CD14-positive monocyte (primary cell): ENCODE data around the gene AOAH. TPM values are rescaled to one million over a fixed set of nuclear protein-coding genes. Genes with fewer than 3 reads are reported as not detected.

ENCODE experiments used
- DNase-seq, 3 donors: peaks; one replicate each; pipeline ENCODE4 v3.0.0-alpha.2; 2011 to 2022
- H2AFZ ChIP-seq: 2 replicates; pipeline ENCODE4 v1.6.0; 2012; ENCODE audit warnings: mild to moderate bottlenecking, low read depth, low read length, inconsistent platforms; ENCODE audit not compliant: insufficient read depth, poor library complexity, severe bottlenecking
- H3K27ac ChIP-seq, 2 donors: 1 replicate in 1 of 2; 2 replicates in 1 of 2; pipeline ENCODE4 v1.5.1; 2012 to 2013; ENCODE audit warnings: low read length in 2 of 2, control low read depth in 1 of 2, inconsistent platforms in 1 of 2, low read depth in 1 of 2, mild to moderate bottlenecking in 1 of 2
- H3K27me3 ChIP-seq, 2 donors: one replicate each; pipeline versions ENCODE4 v1.6.0 to v1.6.1; 2011 to 2013; ENCODE audit warnings: low read length in 2 of 2; ENCODE audit not compliant: control insufficient read depth in 2 of 2, insufficient read depth in 2 of 2
- H3K36me3 ChIP-seq, 2 donors: replicated peaks in 1 of 2; 1 replicate in 1 of 2; 2 replicates in 1 of 2; pipeline versions ENCODE4 v1.5.1 to v1.6.1; 2012 to 2013; ENCODE audit warnings: low read length in 2 of 2, control low read depth in 1 of 2, inconsistent platforms in 1 of 2, mild to moderate bottlenecking in 1 of 2; ENCODE audit not compliant: insufficient read depth in 2 of 2, control insufficient read depth in 1 of 2
- H3K4me1 ChIP-seq, 2 donors: 1 replicate in 1 of 2; 2 replicates in 1 of 2; pipeline versions ENCODE4 v1.5.1 to v1.6.1; 2012 to 2013; ENCODE audit warnings: low read length in 2 of 2, control low read depth in 1 of 2, inconsistent platforms in 1 of 2, mild to moderate bottlenecking in 1 of 2, moderate library complexity in 1 of 2; ENCODE audit not compliant: insufficient read depth in 2 of 2, control insufficient read depth in 1 of 2
- H3K4me2 ChIP-seq: replicated peaks from 2 replicates; pipeline ENCODE3; 2012; ENCODE audit warnings: low read length, moderate library complexity, mild to moderate bottlenecking; ENCODE audit not compliant: poor library complexity, severe bottlenecking; ENCODE audit errors: extremely low read depth
- H3K4me3 ChIP-seq, 3 experiments: fragments of 200-600 bp in 1 of 3; sonication (generic) in 1 of 3; replicated peaks in 1 of 3; 1 replicate in 2 of 3; 2 replicates in 1 of 3; pipeline ENCODE4 v1.5.1; 2011 to 2013; ENCODE audit warnings: low read length in 3 of 3, mild to moderate bottlenecking in 3 of 3, control low read depth in 2 of 3, low read depth in 2 of 3, inconsistent platforms in 1 of 3, moderate library complexity in 1 of 3
- H3K79me2 ChIP-seq: 2 replicates; pipeline ENCODE4 v1.6.0; 2012; ENCODE audit warnings: mild to moderate bottlenecking, control low read depth, inconsistent platforms, low read length, moderate library complexity; ENCODE audit not compliant: insufficient read depth
- H3K9ac ChIP-seq: 2 replicates; pipeline ENCODE4 v1.6.0; 2017; ENCODE audit warnings: low read length, mild to moderate bottlenecking; ENCODE audit not compliant: insufficient read depth, poor library complexity, severe bottlenecking
- H3K9me3 ChIP-seq, 2 donors: replicated peaks in 1 of 2; 1 replicate in 1 of 2; 2 replicates in 1 of 2; pipeline versions ENCODE4 v1.5.1 to v1.6.1; 2012 to 2013; ENCODE audit warnings: low read length in 2 of 2, control low read depth in 1 of 2; ENCODE audit not compliant: control insufficient read depth in 1 of 2, insufficient read depth in 1 of 2
- H4K20me1 ChIP-seq: 2 replicates; pipeline ENCODE4 v1.6.0; 2012; ENCODE audit warnings: mild to moderate bottlenecking, low read length, control low read depth, moderate library complexity; ENCODE audit not compliant: insufficient read depth
- H3K27ac Mint-ChIP-seq, 7 donors: one replicate each; pipeline ENCODE4 v1.8.0; 2020; ENCODE audit warnings: mild to moderate bottlenecking in 7 of 7, mixed read lengths in 7 of 7, moderate library complexity in 6 of 7, inconsistent platforms in 2 of 7
- H3K27me3 Mint-ChIP-seq, 3 donors: one replicate each; pipeline ENCODE4 v1.8.0; 2021 to 2022; ENCODE audit warnings: low read depth in 3 of 3, mild to moderate bottlenecking in 3 of 3, mixed read lengths in 3 of 3, moderate library complexity in 3 of 3, inconsistent platforms in 1 of 3
- H3K36me3 Mint-ChIP-seq, 2 donors: one replicate each; pipeline ENCODE4 v1.8.0; 2020; ENCODE audit warnings: mixed read lengths in 2 of 2, inconsistent platforms in 1 of 2, mild to moderate bottlenecking in 1 of 2
- H3K4me1 Mint-ChIP-seq: one replicate; pipeline ENCODE4 v1.8.0; 2020; ENCODE audit warnings: mild to moderate bottlenecking, mixed read lengths
- H3K4me3 Mint-ChIP-seq, 2 donors: one replicate each; pipeline ENCODE4 v1.8.0; 2020; ENCODE audit warnings: mild to moderate bottlenecking in 2 of 2, mixed read lengths in 2 of 2, moderate library complexity in 1 of 2
- H3K9me3 Mint-ChIP-seq, 7 donors: one replicate each; pipeline ENCODE4 v1.8.0; 2020 to 2022; ENCODE audit warnings: mixed read lengths in 7 of 7, mild to moderate bottlenecking in 6 of 7, moderate library complexity in 6 of 7, inconsistent platforms in 2 of 7
- WGBS: methylation state at CpG from one replicate; pipeline ENCODE4 v1.1.5; 2013; ENCODE audit warnings: missing lambda C conversion rate; ENCODE audit not compliant: insufficient coverage; 5-methylcytosine and 5-hydroxymethylcytosine counted together
- intact Hi-C, 2 donors: fragments of 100-400 bp; cut with micrococcal nuclease; formaldehyde crosslinking; loops; one replicate each; pipeline versions ENCODE4 v1.15.0 to v1.15.1; 2023
- polyA plus RNA-seq, 3 donors: library from polyadenylated mRNA; depleted of rRNA in 1 of 3; unstranded in 2 of 3; stranded (reverse) in 1 of 3; fragments of 300-500 nt in 2 of 3; fragments of >200 nt in 1 of 3; fragmentation: Illumina TruSeq in 2 of 3; gene quantifications; 1 replicate in 2 of 3; 2 replicates in 1 of 3; pipeline ENCODE4 v1.2.3, GENCODE V29; 2012 to 2021
- TF ChIP-seq, protein P1 (sequence below): fragments of 200-600 bp; IDR thresholded peaks from one replicate; pipeline ENCODE4 v1.8.0; 2022; ENCODE audit warnings: antibody characterized with exemption, mild to moderate bottlenecking

Gene AOAH
- polyA plus RNA-seq, 3 donors: 305 to 467 (median 349) TPM

DNA sequence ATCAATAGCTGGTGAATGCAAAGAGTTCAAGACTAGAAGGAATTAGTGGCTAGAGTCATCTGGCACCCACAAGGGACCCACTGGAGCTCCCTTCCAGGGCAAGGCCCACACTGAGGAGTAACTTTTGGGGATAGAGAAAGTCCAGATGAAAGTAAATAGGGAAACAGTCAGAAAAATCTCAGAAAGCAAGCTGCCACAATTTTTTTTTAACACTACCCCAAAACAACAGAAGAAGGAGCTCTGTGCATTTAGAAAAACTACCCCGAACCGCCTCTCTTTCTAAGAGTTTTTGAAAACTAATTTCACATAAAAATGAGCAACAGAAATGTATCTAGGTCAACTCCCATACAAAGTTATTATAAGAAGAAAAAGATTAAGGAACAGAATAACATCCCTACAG is 42.2 kb downstream of the AOAH start:
- no peak overlapping the region for H2AFZ ChIP-seq
- H3K4me1 ChIP-seq: peaks cover 13 to 14% of the 10 kb centered on the region in 2 donors
- no peak overlapping the region for H3K4me2 ChIP-seq
- H3K4me1 Mint-ChIP-seq: peaks cover 26% of the 10 kb centered on the region
- H3K27ac Mint-ChIP-seq: peak overlapping the region in 6 of 7 donors; percentile 12 to 79 (median 60)
- no peaks in the 10 kb centered on the region for H3K27me3 Mint-ChIP-seq
- no peaks in the 10 kb centered on the region for H3K27me3 ChIP-seq
- no peak overlapping the region for H3K9ac ChIP-seq
- H4K20me1 ChIP-seq: peaks cover 97% of the 10 kb centered on the region
- peaks cover 75% of the 10 kb centered on the region for H3K79me2 ChIP-seq
- no CpG with 5 or more reads among the region's 2 CpGs for WGBS
- TF ChIP-seq, protein P1, sequence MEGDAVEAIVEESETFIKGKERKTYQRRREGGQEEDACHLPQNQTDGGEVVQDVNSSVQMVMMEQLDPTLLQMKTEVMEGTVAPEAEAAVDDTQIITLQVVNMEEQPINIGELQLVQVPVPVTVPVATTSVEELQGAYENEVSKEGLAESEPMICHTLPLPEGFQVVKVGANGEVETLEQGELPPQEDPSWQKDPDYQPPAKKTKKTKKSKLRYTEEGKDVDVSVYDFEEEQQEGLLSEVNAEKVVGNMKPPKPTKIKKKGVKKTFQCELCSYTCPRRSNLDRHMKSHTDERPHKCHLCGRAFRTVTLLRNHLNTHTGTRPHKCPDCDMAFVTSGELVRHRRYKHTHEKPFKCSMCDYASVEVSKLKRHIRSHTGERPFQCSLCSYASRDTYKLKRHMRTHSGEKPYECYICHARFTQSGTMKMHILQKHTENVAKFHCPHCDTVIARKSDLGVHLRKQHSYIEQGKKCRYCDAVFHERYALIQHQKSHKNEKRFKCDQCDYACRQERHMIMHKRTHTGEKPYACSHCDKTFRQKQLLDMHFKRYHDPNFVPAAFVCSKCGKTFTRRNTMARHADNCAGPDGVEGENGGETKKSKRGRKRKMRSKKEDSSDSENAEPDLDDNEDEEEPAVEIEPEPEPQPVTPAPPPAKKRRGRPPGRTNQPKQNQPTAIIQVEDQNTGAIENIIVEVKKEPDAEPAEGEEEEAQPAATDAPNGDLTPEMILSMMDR: no peak
- DNase-seq: no peak
- no peak overlapping the region for H3K4me3 ChIP-seq
- H3K36me3 Mint-ChIP-seq: peaks cover 61 to 78% of the 10 kb centered on the region in 2 donors
- H3K27ac ChIP-seq: no peak overlapping the region
- no peaks in the 10 kb centered on the region for H3K9me3 ChIP-seq
- H3K9me3 Mint-ChIP-seq: no peaks in the 10 kb centered on the region
- intact Hi-C loops: no loop called here
- no peak overlapping the region for H3K4me3 Mint-ChIP-seq
- H3K36me3 ChIP-seq: peaks cover 71 to 82% of the 10 kb centered on the region in 2 donors

GRCh38 chr7:36677769-36678437 is 46.4 kb downstream of the AOAH start:
- no peaks in the 10 kb centered on the region for H3K9me3 Mint-ChIP-seq
- peak overlapping the region in 1 of 2 donors; percentile 39 for H3K27ac ChIP-seq

More at GRCh38 chr7:36677769-36678437, 46.4 kb downstream of the AOAH start:
- intact Hi-C loops: no loop called here
- H3K9me3 ChIP-seq: no peaks in the 10 kb centered on the region
- H3K9ac ChIP-seq: no peak overlapping the region
- 100% methylated on average over 1 of the region's 2 CpGs for WGBS
- H3K79me2 ChIP-seq: peaks cover 70% of the 10 kb centered on the region
- peaks cover 56 to 77% of the 10 kb centered on the region in 2 donors for H3K36me3 Mint-ChIP-seq
- H3K4me1 Mint-ChIP-seq: peaks cover 33% of the 10 kb centered on the region
- no peak overlapping the region for H2AFZ ChIP-seq
- H3K27me3 ChIP-seq: no peaks in the 10 kb centered on the region
- peaks cover 98% of the 10 kb centered on the region for H4K20me1 ChIP-seq
- peak overlapping the region in 2 of 7 donors; percentile 50 to 77 for H3K27ac Mint-ChIP-seq
- H3K4me2 ChIP-seq: no peak overlapping the region
- H3K4me3 Mint-ChIP-seq: no peak overlapping the region
- H3K4me3 ChIP-seq: no peak overlapping the region
- no peak for DNase-seq
- H3K27me3 Mint-ChIP-seq: no peaks in the 10 kb centered on the region
- H3K4me1 ChIP-seq: peaks cover 13 to 14% of the 10 kb centered on the region in 2 donors
- peaks cover 59 to 78% of the 10 kb centered on the region in 2 donors for H3K36me3 ChIP-seq
- TF ChIP-seq, protein P1: no peak
